NCI-H1048 (cell line): ENCODE results near the gene CACNA2D3.
"Not testable (repeated sequence)": the region's sequence is repeated elsewhere in the genome, so short reads cannot be mapped to it uniquely, and the experiment has no call there.

Source experiments
- DNase-seq: peaks from one replicate; lab custom pipeline; 2025; lab: John Stamatoyannopoulos, UW

Gene CACNA2D3

GRCh38 chr3:54122324-54123002 is at the start of gene CACNA2D3:
CACNA2D3 (plus strand) TSS chr3:54122552.
- DNase-seq, result no peak

GRCh38 chr3:54073386-54073785 is 49.0 kb upstream of the CACNA2D3 start:
- no peak for DNase-seq

GRCh38 chr3:54079314-54079713 is 43.0 kb upstream of the CACNA2D3 start:
- no peak for DNase-seq

- no peak for DNase-seq
These were observed 42.5 kb upstream of the CACNA2D3 start for GRCh38 chr3:54079730-54080325.

GRCh38 chr3:54083921-54084320 is 38.4 kb upstream of the CACNA2D3 start:
- no peak for DNase-seq

GRCh38 chr3:54085936-54086335 is 36.4 kb upstream of the CACNA2D3 start:
- no peak for DNase-seq

GRCh38 chr3:54086652-54087405 is 35.5 kb upstream of the CACNA2D3 start:
- no peak for DNase-seq

GRCh38 chr3:54087581-54088410 is 34.6 kb upstream of the CACNA2D3 start:
- no peak for DNase-seq

- no peak for DNase-seq
These were observed 28.7 kb upstream of the CACNA2D3 start for GRCh38 chr3:54093491-54094248.

GRCh38 chr3:54094926-54095325 is 27.4 kb upstream of the CACNA2D3 start:
- DNase-seq, result no peak

GRCh38 chr3:54099381-54099780 is 23.0 kb upstream of the CACNA2D3 start:
- DNase-seq, result no peak

- no peak for DNase-seq
These were observed 18.3 kb upstream of the CACNA2D3 start for GRCh38 chr3:54104084-54104483.

- DNase-seq, result not testable (repeated sequence)
These were observed 6.2 kb upstream of the CACNA2D3 start for GRCh38 chr3:54116129-54116528.

GRCh38 chr3:54120657-54121413 is 1.5 kb upstream of the CACNA2D3 start:
- DNase-seq, result no peak

GRCh38 chr3:54121414-54122323 is 683 bp upstream of the CACNA2D3 start:
- no peak for DNase-seq

- DNase-seq, result no peak
These were observed 837 bp downstream of the CACNA2D3 start for GRCh38 chr3:54123003-54123775.

GRCh38 chr3:54123776-54124196 is 1.4 kb downstream of the CACNA2D3 start:
- DNase-seq, result no peak

GRCh38 chr3:54125300-54125699 is 2.9 kb downstream of the CACNA2D3 start:
- DNase-seq, result no peak

GRCh38 chr3:54126551-54126950 is 4.2 kb downstream of the CACNA2D3 start:
- no peak for DNase-seq
